B cell (primary cell): Measurements from ENCODE around the gene VSIG10.

Source experiments
- EZH2 ChIP-seq: IDR thresholded peaks from 2 replicates; pipeline ENCODE4 v1.6.1; 2012; ENCODE audit warnings: borderline replicate concordance, low read depth, mild to moderate bottlenecking, moderate library complexity, low read length; ENCODE audit not compliant: insufficient read depth, poor library complexity, severe bottlenecking
- TF ChIP-seq, protein P1 (sequence below): fragments of 200-600 bp; IDR thresholded peaks from one replicate; pipeline ENCODE4 v1.8.0; 2022; ENCODE audit warnings: antibody characterized with exemption, mild to moderate bottlenecking

DNA sequence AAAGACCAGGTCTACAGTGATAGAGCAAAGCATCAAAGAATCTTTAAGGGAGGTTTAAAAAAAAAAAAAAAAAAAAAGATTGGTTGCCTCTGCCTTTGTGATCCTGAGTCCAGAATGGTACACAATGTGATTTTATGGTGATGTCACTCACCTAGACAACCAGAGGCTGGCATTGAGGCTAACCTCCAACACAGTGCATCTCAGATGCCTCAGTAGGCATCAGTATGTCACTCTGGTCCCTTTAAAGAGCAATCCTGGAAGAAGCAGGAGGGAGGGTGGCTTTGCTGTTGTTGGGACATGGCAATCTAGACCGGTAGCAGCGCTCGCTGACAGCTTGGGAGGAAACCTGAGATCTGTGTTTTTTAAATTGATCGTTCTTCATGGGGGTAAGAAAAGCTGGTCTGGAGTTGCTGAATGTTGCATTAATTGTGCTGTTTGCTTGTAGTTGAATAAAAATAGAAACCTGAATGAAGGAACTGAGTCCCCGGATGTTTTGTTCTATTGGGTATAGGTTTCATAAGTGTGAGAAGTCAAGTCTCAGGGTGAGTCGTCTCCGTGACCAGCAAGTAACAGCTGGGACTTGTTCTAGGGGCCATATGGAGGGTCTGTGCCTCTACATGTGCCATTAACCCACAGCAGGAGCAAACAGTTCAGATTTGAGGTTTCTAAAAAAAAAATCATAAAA lies 41.4 kb upstream of the VSIG10 start:
- no peak for TF ChIP-seq EZH2
- TF ChIP-seq, protein P1, sequence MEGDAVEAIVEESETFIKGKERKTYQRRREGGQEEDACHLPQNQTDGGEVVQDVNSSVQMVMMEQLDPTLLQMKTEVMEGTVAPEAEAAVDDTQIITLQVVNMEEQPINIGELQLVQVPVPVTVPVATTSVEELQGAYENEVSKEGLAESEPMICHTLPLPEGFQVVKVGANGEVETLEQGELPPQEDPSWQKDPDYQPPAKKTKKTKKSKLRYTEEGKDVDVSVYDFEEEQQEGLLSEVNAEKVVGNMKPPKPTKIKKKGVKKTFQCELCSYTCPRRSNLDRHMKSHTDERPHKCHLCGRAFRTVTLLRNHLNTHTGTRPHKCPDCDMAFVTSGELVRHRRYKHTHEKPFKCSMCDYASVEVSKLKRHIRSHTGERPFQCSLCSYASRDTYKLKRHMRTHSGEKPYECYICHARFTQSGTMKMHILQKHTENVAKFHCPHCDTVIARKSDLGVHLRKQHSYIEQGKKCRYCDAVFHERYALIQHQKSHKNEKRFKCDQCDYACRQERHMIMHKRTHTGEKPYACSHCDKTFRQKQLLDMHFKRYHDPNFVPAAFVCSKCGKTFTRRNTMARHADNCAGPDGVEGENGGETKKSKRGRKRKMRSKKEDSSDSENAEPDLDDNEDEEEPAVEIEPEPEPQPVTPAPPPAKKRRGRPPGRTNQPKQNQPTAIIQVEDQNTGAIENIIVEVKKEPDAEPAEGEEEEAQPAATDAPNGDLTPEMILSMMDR: no peak
